CD1c-positive myeloid dendritic cell (primary cell): ENCODE measurements around the gene FIGNL2.
A peak's percentile ranks its signal among the peaks of the same experiment; 100 is the strongest.
"Not testable (repeated sequence)": the region's sequence is repeated elsewhere in the genome, so short reads cannot be mapped to it uniquely, and the experiment has no call there.

Source experiments
- DNase-seq: peaks from one replicate; pipeline ENCODE4 v3.0.0-alpha.2; 2016; ENCODE audit errors: extremely low spot score

Gene FIGNL2

GRCh38 chr12:51836041-51836826 lies 12.3 kb downstream of the FIGNL2 start:
- no peak for DNase-seq

GRCh38 chr12:51834411-51834810 lies 14.1 kb downstream of the FIGNL2 start:
- no peak for DNase-seq

GRCh38 chr12:51833448-51834227 lies 14.9 kb downstream of the FIGNL2 start:
- DNase-seq, result no peak

- peak; percentile 16 for DNase-seq
These were observed 16.0 kb downstream of the FIGNL2 start for GRCh38 chr12:51832354-51833107.

- DNase-seq, result not testable (repeated sequence)
These were observed 16.7 kb downstream of the FIGNL2 start for GRCh38 chr12:51831817-51832216.

- no peak for DNase-seq
These were observed 18.9 kb downstream of the FIGNL2 start for GRCh38 chr12:51829641-51830040.

- DNase-seq, result no peak
These were observed 19.5 kb downstream of the FIGNL2 start for GRCh38 chr12:51829011-51829481.

- DNase-seq, result peak; percentile 69
These were observed 20.3 kb downstream of the FIGNL2 start for GRCh38 chr12:51827925-51828818.

GRCh38 chr12:51826881-51827280 lies 21.6 kb downstream of the FIGNL2 start:
- no peak for DNase-seq

GRCh38 chr12:51825216-51825615 lies 23.3 kb downstream of the FIGNL2 start:
- DNase-seq, result no peak

GRCh38 chr12:51823875-51824565 lies 24.5 kb downstream of the FIGNL2 start:
- DNase-seq, result peak; percentile 52

- DNase-seq, result no peak
These were observed 25.6 kb downstream of the FIGNL2 start for GRCh38 chr12:51822956-51823355.

GRCh38 chr12:51822261-51822616 lies 26.3 kb downstream of the FIGNL2 start:
- no peak for DNase-seq

GRCh38 chr12:51821440-51822260 lies 26.9 kb downstream of the FIGNL2 start:
- DNase-seq, result no peak

- peak; percentile 82 for DNase-seq
These were observed 27.7 kb downstream of the FIGNL2 start for GRCh38 chr12:51820526-51821439.

GRCh38 chr12:51819736-51820525 lies 28.6 kb downstream of the FIGNL2 start:
- peak; percentile 10 for DNase-seq

GRCh38 chr12:51818566-51819300 lies 29.8 kb downstream of the FIGNL2 start:
- no peak for DNase-seq
